Cardiac fibroblast (primary cell): ENCODE results near the gene FAM210A.

Experiments
- DNase-seq, 2 donors: peaks; one replicate each; pipeline versions ENCODE4 v3.0.0 to v3.0.0-alpha.2; 2010; ENCODE audit warnings: low read depth in 2 of 2
- H3K4me3 ChIP-seq, 2 donors: replicated peaks in 1 of 2; 1 replicate in 1 of 2; 2 replicates in 1 of 2; pipeline ENCODE4 v1.5.1; 2011; ENCODE audit warnings: low read depth in 2 of 2, low read length in 2 of 2, mild to moderate bottlenecking in 2 of 2, moderate library complexity in 1 of 2
- CTCF ChIP-seq: IDR thresholded peaks from one replicate; pipeline ENCODE4 v1.5.1; 2011; ENCODE audit warnings: low read depth, mild to moderate bottlenecking, low read length, inconsistent platforms

Gene FAM210A

GRCh38 chr18:13624563-13625237 is 101.7 kb downstream of the FAM210A start:
- TF ChIP-seq CTCF: no peak
- no peak for DNase-seq
- H3K4me3 ChIP-seq: no peak overlapping the region

- no peak for TF ChIP-seq CTCF
- no peak for DNase-seq
- no peak overlapping the region for H3K4me3 ChIP-seq
Observed at GRCh38 chr18:13623871-13624270, 102.5 kb downstream of the FAM210A start.

GRCh38 chr18:13623348-13623747 is 103.0 kb downstream of the FAM210A start:
- DNase-seq: no peak
- no peak for TF ChIP-seq CTCF
- H3K4me3 ChIP-seq: no peak overlapping the region

- H3K4me3 ChIP-seq: no peak overlapping the region
- no peak for DNase-seq
- no peak for TF ChIP-seq CTCF
Observed at GRCh38 chr18:13622751-13623150, 103.6 kb downstream of the FAM210A start.

- no peak for TF ChIP-seq CTCF
- DNase-seq: no peak
- H3K4me3 ChIP-seq: no peak overlapping the region
Observed at GRCh38 chr18:13621886-13622619, 104.3 kb downstream of the FAM210A start.

GRCh38 chr18:13621446-13621849 is 104.9 kb downstream of the FAM210A start:
- TF ChIP-seq CTCF: no peak
- DNase-seq: no peak
- H3K4me3 ChIP-seq: no peak overlapping the region
